Neural progenitor cell (in vitro differentiated cells): ENCODE results near the gene CDH9.

ENCODE experiments used
- EZH2phosphoT487 ChIP-seq: fragments of 200-600 bp; sonication (generic); IDR thresholded peaks from 2 replicates; pipeline ENCODE4 v1.6.1; 2017; ENCODE audit warnings: antibody characterized with exemption
- TF ChIP-seq, protein P1 (sequence below): fragments of 200-600 bp; sonication (generic); IDR thresholded peaks from 2 replicates; pipeline ENCODE4 v1.5.1; 2017; ENCODE audit warnings: antibody characterized with exemption, mild to moderate bottlenecking

DNA sequence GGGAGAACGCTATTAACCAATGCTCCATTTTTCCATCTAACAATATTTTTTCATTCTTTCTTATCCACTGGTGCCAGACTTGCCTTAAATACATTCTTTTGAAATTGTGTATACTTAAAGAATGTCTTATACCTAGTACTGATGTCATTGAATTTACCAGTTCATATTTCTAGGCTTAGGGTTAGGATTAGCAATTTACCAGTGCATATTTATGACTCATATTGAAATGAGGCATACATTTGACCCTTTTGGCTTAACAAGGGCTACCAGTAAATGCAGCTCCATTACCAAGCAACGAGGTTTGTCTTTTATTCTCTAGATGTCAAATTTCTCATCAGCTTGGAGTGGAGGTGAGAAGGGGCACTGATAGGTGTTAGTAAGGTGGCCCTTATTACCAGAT lies 89.5 kb downstream of the CDH9 start:
- TF ChIP-seq, protein P1, sequence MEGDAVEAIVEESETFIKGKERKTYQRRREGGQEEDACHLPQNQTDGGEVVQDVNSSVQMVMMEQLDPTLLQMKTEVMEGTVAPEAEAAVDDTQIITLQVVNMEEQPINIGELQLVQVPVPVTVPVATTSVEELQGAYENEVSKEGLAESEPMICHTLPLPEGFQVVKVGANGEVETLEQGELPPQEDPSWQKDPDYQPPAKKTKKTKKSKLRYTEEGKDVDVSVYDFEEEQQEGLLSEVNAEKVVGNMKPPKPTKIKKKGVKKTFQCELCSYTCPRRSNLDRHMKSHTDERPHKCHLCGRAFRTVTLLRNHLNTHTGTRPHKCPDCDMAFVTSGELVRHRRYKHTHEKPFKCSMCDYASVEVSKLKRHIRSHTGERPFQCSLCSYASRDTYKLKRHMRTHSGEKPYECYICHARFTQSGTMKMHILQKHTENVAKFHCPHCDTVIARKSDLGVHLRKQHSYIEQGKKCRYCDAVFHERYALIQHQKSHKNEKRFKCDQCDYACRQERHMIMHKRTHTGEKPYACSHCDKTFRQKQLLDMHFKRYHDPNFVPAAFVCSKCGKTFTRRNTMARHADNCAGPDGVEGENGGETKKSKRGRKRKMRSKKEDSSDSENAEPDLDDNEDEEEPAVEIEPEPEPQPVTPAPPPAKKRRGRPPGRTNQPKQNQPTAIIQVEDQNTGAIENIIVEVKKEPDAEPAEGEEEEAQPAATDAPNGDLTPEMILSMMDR, result no peak
- TF ChIP-seq EZH2phosphoT487, result no peak
